ENCODE measurements around the gene MFSD6. TPM values are rescaled to one million over a fixed set of nuclear protein-coding genes. Genes with fewer than 3 reads are reported as not detected.
"Not testable (repeated sequence)": the region's sequence is repeated elsewhere in the genome, so short reads cannot be mapped to it uniquely, and the experiment has no call there.

The MFSD6 gene
- total and polyA plus RNA-seq, 10 donors = 5.0 to 130 (median 46.9) TPM

DNA sequence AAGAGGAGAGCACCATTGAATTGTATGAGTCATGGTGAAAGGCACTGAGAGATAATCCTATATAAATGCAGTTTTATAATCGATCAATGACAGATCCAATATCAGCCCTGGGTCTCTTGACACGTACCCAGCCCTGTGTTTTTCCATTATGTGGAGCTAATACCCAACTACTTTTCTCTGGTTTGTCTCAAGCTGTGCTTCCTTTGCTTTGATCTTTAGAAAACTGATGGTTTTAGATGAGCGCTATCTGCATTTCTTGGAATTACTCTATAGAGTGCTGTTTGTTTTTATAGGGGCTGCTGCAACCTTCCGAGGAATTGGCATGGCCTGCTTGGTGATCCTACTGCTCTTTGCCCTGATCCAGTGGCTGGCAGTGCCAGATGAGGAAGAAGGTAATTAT, 81.3 kb downstream of the MFSD6 start:
- WGBS, 5 donors = 93 to 98% (median 94%) methylated on average over 4 of the region's 4 CpGs
- Histone ChIP-seq H3K27ac (no peak overlapping the region), H3K36me3 (peaks cover 0 to 63% (median 25%) of the 10 kb centered on the region in 6 donors), H3K27me3 (replicated peaks in 1 of 7) (no peaks in the 10 kb centered on the region), H3K4me3 (no peak overlapping the region), H3K4me1 (peaks cover 0 to 6% (median 0%) of the 10 kb centered on the region in 6 donors), H3K9me3 (peaks cover 0 to 18% (median 2%) of the 10 kb centered on the region in 8 donors)
- intact Hi-C loops (cut with DNase I; ENCODE audit: low total_unique reads) = no loop called here
- TF ChIP-seq, protein P1, sequence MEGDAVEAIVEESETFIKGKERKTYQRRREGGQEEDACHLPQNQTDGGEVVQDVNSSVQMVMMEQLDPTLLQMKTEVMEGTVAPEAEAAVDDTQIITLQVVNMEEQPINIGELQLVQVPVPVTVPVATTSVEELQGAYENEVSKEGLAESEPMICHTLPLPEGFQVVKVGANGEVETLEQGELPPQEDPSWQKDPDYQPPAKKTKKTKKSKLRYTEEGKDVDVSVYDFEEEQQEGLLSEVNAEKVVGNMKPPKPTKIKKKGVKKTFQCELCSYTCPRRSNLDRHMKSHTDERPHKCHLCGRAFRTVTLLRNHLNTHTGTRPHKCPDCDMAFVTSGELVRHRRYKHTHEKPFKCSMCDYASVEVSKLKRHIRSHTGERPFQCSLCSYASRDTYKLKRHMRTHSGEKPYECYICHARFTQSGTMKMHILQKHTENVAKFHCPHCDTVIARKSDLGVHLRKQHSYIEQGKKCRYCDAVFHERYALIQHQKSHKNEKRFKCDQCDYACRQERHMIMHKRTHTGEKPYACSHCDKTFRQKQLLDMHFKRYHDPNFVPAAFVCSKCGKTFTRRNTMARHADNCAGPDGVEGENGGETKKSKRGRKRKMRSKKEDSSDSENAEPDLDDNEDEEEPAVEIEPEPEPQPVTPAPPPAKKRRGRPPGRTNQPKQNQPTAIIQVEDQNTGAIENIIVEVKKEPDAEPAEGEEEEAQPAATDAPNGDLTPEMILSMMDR (IDR thresholded peaks at IDR 0.05 in 8 of 11, conservative IDR thresholded peaks at IDR 0.05 in 3 of 11) = no peak
- no peak for TF ChIP-seq POLR2AphosphoS5 (IDR thresholded peaks at IDR 0.05)
- no peak for TF ChIP-seq POLR2A (IDR thresholded peaks at IDR 0.05)
- no peak for DNase-seq

DNA sequence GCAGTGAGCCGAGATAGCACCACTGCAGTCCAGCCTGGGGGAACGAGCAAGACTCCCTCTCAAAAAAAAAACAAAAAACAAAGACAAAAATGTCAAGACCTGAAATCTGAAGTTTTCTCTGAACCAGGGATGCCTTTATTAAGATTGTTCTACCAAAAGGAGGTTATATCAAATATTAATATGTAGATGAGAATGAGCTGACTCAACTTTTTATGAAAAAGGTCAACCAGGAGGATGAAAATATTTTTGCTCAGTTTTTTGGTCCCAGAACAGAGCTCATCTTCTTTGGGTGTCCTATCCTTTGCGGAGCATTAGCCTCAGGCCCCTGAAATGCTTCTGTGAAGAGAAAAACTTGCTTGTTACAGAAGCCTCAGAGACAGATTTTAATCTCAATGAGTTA, 82.3 kb downstream of the MFSD6 start:
- TF ChIP-seq, protein P1 (IDR thresholded peaks at IDR 0.05 in 8 of 11, conservative IDR thresholded peaks at IDR 0.05 in 3 of 11) = no peak
- TF ChIP-seq POLR2AphosphoS5 (IDR thresholded peaks at IDR 0.05) (no peak), POLR2A (IDR thresholded peaks at IDR 0.05) (no peak)
- Histone ChIP-seq H3K27ac (no peak overlapping the region), H3K36me3 (peaks cover 0 to 63% (median 25%) of the 10 kb centered on the region in 6 donors), H3K27me3 (replicated peaks in 1 of 7) (no peaks in the 10 kb centered on the region), H3K4me3 (no peak overlapping the region), H3K4me1 (no peaks in the 10 kb centered on the region), H3K9me3 (peaks cover 0 to 18% (median 2%) of the 10 kb centered on the region in 8 donors)
- 77 to 100% (median 93%) methylated on average over 3 of the region's 3 CpGs for WGBS, 5 donors
- DNase-seq = no peak
- intact Hi-C loops (cut with DNase I; ENCODE audit: low total_unique reads) = no loop called here

DNA sequence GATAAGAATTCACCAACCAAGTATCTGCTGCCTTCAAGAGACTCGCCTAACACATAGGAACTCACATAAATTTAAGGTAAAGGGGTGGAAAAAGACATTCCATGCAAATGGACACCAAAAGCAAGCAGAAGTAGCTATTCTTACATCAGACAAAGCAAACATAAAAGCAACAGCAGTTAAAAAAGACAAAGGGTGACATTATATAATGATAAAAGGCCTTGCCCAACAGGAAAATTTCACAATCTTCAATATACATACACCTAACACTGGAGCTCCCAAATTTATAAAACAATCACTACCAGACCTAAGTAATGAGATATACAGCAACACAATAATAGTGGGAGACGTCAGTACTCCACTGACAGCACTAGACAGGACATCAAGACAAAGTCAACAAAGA, 84.9 kb downstream of the MFSD6 start:
- H3K4me1 ChIP-seq = no peaks in the 10 kb centered on the region
- 74 to 100% (median 96%) methylated on average over 2 of the region's 2 CpGs for WGBS, 5 donors
- H3K36me3 ChIP-seq = peaks cover 0 to 65% (median 28%) of the 10 kb centered on the region in 6 donors
- H3K4me3 ChIP-seq = no peak overlapping the region
- peaks cover 0 to 18% (median 2%) of the 10 kb centered on the region in 8 donors for H3K9me3 ChIP-seq
- TF ChIP-seq POLR2A (IDR thresholded peaks at IDR 0.05) = no peak
- TF ChIP-seq, protein P1 (IDR thresholded peaks at IDR 0.05 in 8 of 11, conservative IDR thresholded peaks at IDR 0.05 in 3 of 11) = no peak
- TF ChIP-seq POLR2AphosphoS5 (IDR thresholded peaks at IDR 0.05) = no peak
- DNase-seq = no peak
- intact Hi-C loops (cut with DNase I; ENCODE audit: low total_unique reads) = no loop called here
- no peaks in the 10 kb centered on the region for H3K27me3 ChIP-seq (replicated peaks in 1 of 7)
- no peak overlapping the region for H3K27ac ChIP-seq

DNA sequence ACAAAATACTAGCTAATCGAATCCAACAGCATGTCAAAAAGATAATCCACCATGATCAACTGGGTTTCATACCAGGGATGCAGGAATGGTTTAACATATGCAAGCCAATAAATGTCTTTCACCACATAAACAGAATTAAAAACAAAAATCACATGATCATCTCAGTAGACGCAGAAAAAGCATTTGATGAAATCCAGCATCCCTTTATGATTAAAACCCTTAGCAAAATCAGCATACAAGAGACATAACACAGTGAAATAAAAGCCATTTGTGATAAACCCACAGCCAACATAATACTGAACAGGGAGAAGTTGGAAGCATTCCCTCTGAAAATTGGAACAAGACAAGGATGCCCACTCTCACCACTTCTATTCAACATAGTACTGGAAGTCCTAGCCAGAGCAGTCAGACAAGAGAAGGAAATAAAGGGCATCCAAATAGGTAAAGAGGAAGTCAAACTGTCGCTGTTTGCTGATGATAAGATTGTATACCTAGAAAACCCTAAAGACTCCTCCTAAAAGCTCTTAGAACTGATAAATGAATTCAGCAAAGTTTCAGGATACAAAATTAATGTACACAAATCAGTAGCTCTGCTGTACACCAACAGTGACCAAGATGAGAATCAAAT, 86.6 kb downstream of the MFSD6 start:
- intact Hi-C loops (cut with DNase I; ENCODE audit: low total_unique reads); H3K27me3 ChIP-seq (replicated peaks in 1 of 7); H3K4me3 ChIP-seq; DNase-seq; H3K4me1 ChIP-seq: not testable (repeated sequence)
- Histone ChIP-seq H3K27ac (peak overlapping the region in 3 of 8 donors; percentile 11 to 54 (median 15)), H3K36me3 (peaks cover 0 to 65% (median 28%) of the 10 kb centered on the region in 6 donors), H3K9me3 (peaks cover 0 to 18% (median 2%) of the 10 kb centered on the region in 8 donors)
- 71 to 79% (median 78%) methylated on average over 3 of the region's 3 CpGs for WGBS, 5 donors
